HG02884 (cell line): ENCODE measurements around the gene ZNF107.

Experiments used
- ATAC-seq: cut with Tn5 transposase; IDR thresholded peaks from one replicate; pipeline ENCODE4 v1.9.1; 2021; ENCODE audit warnings: mild to moderate bottlenecking, moderate library complexity; ENCODE audit not compliant: unreplicated experiment

ZNF107 gene

DNA sequence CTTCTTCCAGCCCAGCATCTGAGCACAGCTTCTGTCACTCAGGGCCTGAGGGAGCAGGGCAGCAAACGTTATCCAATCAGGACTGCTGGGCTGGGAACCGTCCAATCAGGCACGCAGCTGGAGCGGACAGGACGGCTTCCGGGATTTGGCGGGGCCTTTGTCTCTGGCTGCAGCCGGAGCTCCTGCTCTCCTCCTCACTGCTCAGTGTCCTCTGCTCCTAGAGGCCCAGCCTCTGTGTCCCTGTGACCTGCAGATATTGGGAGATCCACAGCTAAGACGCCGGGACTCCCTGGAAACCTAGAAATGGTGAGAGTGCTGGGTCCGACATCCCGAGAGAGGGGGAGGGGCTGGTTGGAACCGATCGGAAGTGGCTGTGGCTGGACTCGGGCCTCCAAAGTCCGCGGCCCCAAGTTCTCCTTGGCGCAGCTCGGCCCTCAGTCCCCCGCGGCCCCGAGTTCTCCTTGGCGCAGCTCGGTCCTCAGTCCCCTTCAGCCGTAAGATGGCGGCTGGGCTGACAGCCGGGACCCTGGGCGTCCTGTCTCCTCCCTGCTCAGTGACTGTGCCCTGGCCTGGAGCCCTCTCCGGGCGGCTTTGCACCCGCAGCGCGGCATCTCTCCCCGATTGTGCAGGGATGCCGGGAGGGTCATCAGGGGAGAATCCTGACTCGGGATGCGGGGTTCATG lies at the start of gene ZNF107:
TSS of gene ZNF107 (plus strand) at position 154 of the 683 bp plus-strand sequence. CDS start at position 304, 150 bp downstream.
- peak; percentile 96 for ATAC-seq

DNA sequence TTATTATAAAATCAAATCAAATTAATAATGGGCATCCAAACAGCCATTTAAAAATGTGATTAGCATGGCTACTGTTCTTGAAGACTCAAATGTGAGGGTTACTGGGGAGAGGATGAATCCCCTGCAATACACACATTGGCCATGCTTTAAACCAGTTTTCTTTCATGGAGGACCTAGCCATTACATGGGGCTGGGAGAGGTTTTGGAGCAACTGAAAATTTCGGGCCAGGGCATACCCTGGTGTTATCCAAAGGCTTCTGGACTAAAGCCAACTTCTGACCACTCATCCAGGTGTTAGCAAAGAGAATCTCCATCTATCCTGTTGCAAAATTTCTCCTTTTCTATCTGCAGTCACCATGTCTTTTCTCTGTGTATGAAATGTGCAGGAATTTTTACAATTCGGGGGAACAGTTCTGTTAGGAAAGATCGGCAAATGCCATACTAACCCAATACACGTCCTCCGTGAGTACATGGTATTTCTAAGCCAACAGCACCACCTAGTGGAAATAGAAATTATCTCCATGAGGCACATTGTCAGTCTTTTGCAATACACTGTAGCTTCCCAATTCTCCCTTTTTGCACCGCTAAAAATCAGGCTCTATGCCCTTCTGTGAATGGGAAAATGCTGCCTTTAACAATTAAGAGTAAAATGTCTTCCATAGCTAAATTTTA lies 47.0 kb upstream of the ZNF107 start:
- ATAC-seq: no peak

DNA sequence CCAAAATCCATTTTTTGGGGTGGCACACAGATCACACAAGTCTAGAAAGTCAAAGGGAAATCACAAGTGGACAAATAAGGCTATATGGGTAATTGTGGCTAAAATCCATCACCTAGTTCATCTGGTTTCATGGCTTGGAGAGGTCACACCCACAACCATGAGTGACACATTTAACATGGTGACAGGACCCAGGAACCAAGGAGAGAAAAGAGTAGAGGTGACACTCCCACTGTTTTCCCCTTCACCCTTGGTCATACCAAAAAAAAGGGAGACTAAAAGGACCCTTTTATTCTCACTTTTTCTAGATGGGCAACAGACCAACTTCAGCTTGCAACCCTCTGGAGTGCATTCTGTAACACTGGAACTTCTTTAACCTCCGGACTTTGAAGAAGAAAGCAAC lies 46.2 kb upstream of the ZNF107 start:
- no peak for ATAC-seq

DNA sequence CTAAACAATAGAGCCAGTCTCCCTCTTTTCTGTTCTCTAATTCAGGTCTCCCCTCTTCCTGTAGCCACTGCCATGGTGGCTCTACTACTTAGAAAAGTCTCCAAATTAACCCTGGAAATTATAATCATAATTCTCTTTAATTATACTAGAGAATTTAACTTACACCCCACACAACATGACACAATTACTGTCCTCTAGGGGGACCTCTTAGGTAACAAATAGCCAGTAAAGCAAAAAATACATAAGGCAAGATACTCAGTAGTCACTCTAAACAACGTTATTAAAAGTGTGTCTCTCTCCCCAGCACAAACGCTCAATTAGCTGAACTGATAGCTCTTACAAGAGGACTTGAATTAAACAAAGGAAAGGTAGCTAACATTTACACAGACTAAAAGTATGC lies 44.3 kb upstream of the ZNF107 start:
- no peak for ATAC-seq

DNA sequence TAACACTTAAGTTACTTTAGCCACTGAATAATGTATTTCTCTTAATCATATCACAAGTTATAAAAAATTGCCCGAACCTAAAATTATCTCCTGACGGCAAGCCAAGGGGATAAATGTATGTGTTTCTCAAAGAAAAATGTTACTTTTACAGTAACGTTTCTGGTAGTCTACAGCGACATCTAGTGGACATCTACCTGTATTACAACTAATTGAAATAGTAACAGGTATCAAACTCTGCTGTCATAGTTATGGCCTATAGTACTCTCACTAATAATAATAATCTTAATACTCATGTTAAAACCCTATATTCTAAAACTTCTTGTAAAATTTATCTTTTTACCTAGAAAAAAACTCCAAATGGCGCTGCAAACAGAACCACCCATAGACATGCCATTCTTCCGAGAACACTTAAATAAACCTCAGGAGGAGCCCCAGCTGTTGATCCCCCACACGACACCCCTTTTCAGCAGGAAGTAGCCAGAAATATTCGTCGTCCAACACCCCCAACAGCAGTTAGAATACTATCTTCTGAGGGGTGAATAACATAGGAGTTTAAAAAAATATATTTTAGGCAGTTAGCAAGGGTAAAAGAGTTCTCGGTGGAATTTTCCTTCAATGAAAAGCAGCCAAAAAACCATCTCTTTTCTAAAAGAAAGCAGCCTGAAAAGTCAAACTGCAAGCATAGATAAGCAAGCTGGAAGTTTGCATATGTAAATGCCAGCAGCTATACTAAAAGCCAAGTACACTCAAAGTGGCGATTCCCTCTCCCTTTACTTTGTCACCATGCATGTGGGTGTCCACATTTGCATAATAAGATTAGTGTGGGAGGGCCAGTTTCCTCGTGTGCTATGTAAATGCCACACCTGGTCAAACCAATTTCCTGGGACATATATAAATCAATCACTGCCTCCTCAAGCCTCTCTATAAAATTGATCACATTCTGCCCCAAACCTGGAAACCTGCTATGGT lies 40.5 kb upstream of the ZNF107 start:
- ATAC-seq: no peak

DNA sequence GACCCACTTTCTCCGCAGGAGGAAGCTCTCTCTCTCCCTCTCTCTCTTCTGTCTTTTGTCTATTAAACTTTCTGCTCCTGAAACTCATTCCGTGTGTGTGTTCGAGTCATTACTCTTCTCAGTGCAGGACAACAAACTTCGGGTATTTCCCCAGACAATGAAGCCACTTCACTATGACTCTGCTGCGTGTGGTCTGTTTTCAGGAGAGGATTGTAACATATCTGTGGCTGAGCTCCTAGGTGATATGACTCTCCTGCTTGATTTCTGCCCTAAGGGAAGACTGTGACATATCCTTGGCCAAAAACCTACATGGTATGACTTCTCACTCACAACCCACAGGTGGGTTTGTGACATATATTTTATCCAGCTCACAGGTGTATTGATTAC lies 39.9 kb upstream of the ZNF107 start:
- ATAC-seq: no peak

DNA sequence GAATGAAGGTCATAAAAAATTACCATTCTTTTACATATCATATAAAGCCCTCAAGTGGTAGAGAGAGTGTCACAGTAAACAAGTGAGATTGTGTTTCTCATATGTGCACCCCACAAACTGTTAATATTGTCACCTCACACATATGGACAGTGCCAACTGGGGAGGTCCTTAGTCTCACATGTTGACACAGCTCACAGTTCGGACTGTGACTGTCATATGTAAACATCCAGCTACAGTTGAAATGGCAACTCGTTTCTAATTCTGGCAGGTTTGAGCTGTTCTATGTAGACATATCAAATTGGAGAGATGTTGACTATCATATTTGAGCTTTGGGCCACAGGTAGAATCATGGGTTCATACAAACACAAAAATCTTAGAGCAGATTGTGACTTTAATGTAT lies 39.4 kb upstream of the ZNF107 start:
- no peak for ATAC-seq

DNA sequence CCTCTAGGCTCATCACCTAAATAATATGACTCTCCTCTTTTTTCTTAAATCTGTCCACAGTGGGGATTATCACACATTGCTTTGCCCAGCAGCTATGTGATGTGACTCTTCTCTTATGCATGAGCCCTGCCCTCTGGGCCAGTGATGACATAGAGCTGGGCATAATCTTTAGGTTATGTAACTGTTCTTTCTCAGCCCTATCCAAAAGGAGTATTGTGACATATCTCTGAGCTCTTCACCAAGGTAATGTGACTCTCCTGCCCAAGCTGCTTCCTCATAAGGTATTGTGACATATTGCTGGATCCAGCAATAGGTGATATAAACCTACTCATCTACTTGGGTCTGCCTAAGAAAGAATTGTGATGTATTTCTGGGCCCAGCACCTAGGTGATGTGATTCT lies 37.7 kb upstream of the ZNF107 start:
- no peak for ATAC-seq

DNA sequence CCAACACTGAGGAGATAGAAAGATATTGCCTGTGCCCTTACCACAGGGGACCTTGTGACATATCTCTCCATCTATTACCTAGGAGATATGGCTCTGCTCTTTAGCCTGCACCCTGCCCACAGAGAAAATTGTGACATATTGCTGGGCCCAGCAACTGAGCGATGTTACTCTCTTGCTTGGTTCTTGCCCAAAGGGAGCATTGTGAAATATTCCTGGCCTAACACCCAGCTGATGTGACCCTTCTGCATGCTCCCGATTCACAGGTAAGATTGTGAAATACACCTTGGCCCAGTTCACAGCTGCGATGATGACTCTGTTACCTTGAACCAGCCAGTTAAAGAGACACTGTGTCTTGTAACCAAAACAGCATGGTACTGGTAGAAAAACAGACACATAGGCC lies 37.2 kb upstream of the ZNF107 start:
- ATAC-seq: no peak

DNA sequence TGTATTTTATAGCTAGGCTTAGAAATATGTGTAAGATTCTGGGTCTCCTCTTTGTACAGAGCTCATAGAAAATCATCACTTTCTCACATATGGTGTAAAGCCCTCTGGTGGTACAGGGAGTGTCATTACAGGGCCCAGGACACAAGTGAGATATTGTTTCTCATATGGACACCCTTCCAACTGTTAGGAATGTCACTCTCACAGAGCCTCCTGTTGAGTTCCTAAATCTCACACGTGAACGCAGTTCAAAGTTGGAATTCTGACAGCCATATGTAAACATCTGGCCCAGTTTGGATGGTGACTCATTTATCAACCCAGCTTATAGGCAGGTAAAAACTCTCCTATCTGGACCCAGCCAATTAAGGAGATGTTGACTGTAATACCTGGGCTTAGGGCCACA lies 35.4 kb upstream of the ZNF107 start:
- ATAC-seq: no peak

DNA sequence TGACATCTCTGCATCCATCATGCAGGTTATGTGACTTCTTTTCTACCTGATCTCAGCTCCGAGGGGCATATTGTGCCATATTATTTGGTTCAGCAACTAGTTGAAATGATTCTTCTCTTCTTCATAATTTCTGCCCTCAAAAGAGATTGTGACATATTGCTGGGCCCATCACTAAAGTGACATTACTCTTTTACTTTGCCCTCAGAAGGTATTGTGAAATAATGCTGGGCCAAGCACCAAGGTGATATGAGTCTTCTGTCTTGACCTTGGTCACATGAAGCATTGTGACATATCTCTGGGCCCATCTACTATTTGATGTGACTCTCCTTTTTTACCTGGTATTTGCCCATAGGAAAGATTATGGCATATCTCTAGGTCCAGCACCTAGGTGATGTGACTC lies 33.9 kb upstream of the ZNF107 start:
- no peak for ATAC-seq

DNA sequence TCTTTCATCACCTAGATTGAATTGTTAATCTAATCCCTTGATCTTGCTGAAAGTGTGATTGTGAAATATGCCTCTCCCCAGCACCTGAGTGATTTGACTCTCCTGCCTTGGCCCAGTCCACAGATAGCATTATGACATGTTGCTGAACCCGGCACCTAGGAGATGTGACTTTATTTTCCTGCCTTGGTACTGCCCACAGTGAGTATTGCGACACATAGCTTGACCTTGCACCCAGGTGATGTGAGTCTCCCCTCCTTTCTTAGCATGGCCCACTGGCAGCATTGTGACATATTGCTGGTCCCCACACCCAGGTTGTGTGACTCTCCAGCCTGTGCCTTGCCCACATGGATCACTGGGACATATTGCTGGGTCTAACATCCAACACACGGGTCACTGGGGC lies 32.5 kb upstream of the ZNF107 start:
- ATAC-seq: no peak

DNA sequence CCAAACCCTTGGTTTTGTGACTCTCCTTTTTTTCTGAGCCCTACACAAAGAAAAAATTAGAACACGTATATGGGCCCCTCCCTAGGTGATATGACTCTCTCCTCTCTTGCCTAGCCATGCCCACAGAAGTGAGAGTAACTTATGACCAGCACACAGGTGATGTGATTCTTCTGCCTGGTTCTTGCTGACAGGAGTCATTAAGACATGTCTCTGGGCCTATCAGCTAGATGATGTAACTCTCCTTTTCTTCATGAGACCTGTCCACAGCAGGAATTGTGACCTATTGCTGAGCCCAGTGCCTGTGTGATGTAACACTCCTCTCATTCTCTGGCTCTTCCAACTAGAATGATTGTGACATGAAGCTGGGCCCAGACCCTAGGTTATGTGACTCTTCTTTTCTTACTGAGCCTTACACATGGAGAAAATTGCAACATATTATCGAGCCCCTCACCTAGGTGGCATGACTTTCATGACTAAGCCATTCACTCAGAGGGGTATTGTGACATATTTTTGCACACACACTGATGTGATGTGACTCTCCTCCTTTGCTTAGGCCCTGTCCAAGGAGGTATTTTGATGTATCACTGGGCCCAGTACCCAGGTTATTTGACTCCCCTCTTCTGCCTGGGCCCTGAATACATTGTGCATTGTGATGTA lies 31.4 kb upstream of the ZNF107 start:
- no peak for ATAC-seq

DNA sequence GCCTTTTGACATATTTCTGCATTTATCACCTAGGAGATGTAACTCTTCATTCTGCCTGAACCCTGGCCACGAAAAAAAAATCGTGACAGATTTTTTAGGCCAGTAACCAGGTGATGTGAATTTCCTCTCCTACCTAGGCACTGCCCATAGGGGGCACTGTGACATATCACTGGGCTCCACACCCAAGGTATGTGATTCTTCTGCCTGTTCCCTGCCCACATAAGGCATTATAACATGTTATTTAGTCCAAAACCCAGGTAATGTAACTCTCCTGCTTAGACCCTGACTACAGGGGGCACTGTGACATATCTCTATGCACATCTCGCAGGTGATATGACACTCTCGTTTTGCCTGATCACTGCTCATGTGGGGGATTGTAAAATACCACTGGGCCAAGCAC lies 29.5 kb upstream of the ZNF107 start:
- no peak for ATAC-seq

DNA sequence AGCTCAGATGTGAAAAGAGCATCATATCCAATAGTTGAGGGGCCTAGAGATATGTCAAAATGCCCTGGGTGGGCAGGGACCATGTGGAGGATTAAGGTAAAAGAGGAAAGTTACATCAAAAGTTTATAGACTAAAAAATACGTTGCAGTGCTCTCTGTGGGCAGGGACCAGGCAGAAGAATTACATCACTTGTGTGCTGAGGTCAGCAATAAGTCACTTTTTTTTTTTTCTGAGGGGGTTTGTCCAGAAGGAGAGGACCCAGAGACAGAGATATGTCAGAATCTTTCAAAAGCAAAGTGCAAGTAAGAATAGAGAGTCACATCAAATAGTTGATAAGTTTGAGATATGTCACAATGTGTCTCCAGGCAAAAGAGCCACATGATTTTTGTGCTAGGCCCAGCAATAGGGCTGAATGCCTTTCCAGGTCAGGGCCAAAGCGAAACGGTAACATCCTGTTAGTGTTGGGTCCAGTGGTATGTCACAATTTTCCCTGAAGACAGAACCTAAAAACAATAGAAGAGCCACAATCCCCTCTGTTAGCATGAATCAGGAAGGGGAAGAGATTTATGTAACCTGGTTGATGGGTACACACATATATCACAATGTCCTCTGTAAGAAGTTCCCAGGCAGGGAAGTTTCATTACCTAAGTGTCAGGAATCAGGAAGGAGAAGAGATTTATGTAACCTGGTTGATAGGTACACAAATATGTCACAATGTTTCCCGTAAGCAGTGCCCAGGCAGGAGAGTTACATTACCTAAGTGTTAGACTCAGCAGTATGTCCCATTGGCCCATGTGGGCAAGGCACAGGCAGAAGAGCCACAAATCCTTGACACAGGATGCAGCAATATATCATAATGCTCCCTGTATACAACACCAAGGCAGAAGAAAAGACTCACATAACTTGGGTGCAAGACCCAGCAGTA lies 28.1 kb upstream of the ZNF107 start:
- ATAC-seq: no peak

DNA sequence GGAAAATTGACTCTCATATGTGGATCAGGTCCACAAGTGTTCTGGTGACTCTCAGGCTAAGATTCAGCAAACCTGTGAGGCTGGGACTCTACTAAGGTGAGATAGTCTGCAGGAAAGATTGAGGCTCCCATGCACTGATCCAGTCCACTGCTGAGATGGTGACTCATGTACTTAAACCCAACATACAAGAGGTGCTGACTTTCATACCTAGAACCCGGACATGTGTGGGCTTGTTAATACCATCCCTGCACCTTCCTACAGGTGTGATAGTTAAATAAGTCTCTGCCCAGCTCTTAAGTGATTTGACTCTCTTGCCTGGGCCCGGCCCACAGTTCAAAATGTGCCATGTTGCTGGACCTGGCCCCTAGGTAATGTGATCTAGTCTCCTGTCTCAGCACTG lies 27.1 kb upstream of the ZNF107 start:
- ATAC-seq: no peak

DNA sequence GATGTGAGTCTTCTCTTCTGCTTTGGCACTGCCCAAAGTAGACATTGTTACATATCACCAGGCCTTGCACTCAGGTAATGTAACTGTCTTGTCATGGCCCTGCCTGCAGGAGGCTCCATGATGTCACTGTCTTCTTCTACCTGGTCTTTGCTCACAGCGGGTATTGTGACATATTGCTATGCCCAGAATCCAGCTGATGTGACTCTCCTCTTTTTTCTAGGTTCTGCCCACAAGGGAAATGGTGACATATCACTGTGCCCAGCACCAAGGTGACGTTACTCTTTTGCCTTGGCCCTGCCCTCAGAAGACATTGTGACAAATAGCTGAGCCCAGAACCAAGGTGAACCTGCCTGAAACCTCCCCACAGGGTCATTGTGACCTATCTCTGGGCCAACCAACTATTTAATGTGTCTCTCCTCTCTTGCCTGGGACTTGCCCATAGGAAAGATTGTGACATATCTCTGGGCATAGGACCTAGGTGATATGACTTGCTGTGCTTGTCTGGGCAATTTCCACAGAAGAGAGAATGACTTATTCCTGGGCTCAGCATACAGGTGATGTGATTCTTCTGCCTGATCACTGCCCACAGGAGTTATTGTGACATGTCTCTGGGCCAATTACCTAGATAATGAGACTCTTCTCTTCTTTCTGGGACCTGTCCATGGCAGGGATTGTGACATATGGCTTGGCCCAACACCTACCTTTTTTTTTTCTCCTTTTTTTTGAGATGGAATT lies 26.5 kb upstream of the ZNF107 start:
- no peak for ATAC-seq

DNA sequence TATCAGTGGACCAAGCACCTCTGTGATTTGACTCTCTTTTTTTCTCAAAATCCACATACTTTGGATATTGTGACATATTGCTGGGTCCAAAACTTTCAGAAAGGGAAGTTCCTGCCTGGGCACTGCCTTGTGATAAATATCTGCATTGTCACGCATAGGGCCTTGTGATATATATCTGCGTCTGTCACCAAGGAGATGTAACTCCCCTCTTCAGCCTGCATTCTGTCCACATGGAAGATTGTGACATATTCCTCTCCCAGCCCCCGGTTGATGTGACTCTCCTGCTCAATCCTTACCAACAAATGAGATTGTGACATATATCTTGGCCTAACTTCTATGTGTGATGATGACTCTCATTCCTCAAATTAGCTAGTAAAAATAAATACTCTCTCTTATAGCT lies 25.4 kb upstream of the ZNF107 start:
- ATAC-seq: no peak

DNA sequence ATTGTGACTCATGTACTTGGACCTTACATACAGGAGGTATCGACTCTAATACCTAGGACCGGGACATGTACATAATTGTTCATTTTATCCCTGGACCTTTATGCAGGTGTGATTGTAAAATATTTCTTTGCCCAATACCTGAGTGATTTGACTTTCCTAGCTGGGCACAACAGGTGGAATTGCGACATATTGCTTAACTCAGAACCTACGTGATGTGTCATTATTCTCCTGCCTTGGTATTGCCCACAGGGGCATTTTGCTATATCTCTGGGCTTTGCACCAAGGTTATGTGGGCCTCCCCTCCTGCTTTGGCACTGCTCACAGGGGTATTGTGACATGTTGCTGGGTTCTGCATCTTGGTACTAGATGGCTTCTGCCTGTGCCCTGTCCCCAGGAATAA lies 23.9 kb upstream of the ZNF107 start:
- no peak for ATAC-seq
